ENCODE results near the gene CDS1. TPM values are rescaled to one million over a fixed set of nuclear protein-coding genes. Genes with fewer than 3 reads are reported as not detected.

Gene CDS1
- total RNA-seq, 4 donors from 2014 or later = 0.83 to 1.7 (median 1.3) TPM

GRCh38 chr4:84647312-84647884 is 64.5 kb downstream of the CDS1 start:
- peaks cover 0 to 16% (median 13%) of the 10 kb centered on the region in 4 donors for H3K4me1 ChIP-seq
- H3K36me3 ChIP-seq = no peaks in the 10 kb centered on the region
- H3K27me3 ChIP-seq = no peaks in the 10 kb centered on the region
- H3K27ac ChIP-seq (replicated peaks in 1 of 4) = no peak overlapping the region
- H3K4me3 ChIP-seq = no peak overlapping the region
- H3K9me3 ChIP-seq = no peaks in the 10 kb centered on the region
- WGBS = 74% methylated on average over 2 of the region's 2 CpGs
- intact Hi-C loops (cut with DNase I) = no loop called here
- no peak for DNase-seq (ENCODE audit: extremely low spot score)
- TF ChIP-seq POLR2AphosphoS5 (IDR thresholded peaks at IDR 0.05) (no peak), POLR2A (IDR thresholded peaks at IDR 0.05; ENCODE audit: low read depth) (no peak), CTCF (IDR thresholded peaks at IDR 0.05) (no peak)

DNA sequence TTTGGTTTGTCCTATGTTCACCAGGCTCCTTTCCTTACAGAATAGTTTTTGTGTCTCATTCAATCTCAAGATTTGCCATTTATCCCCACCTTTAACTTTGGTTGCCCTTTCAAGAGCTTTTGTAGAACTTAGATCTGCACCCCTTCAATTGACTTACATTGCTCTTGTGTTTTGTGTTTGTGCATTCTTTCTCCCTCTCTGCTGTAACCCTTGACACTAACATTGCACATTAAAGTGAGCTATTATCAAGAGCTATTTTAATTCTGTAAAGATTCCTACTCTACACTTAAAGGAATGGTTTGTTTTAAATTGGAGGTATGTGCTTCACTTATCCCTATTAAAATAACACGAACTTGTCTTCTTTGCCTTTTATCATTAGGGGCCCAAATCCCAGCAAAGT is 65.3 kb downstream of the CDS1 start:
- H3K9me3 ChIP-seq = no peaks in the 10 kb centered on the region
- no peak overlapping the region for H3K4me3 ChIP-seq
- WGBS = 73% methylated on average over 1 of the region's 1 CpG
- H3K27me3 ChIP-seq = no peaks in the 10 kb centered on the region
- DNase-seq (ENCODE audit: extremely low spot score) = no peak
- TF ChIP-seq EP300 (IDR thresholded peaks at IDR 0.05) = no peak
- TF ChIP-seq CTCF (IDR thresholded peaks at IDR 0.05) = no peak
- TF ChIP-seq POLR2A (IDR thresholded peaks at IDR 0.05; ENCODE audit: low read depth) = no peak
- no peak for TF ChIP-seq POLR2AphosphoS5 (IDR thresholded peaks at IDR 0.05)
- H3K4me1 ChIP-seq = peaks cover 0 to 16% (median 13%) of the 10 kb centered on the region in 4 donors
- intact Hi-C loops (cut with DNase I) = no loop called here
- no peaks in the 10 kb centered on the region for H3K36me3 ChIP-seq
- H3K27ac ChIP-seq (replicated peaks in 1 of 4) = no peak overlapping the region

DNA sequence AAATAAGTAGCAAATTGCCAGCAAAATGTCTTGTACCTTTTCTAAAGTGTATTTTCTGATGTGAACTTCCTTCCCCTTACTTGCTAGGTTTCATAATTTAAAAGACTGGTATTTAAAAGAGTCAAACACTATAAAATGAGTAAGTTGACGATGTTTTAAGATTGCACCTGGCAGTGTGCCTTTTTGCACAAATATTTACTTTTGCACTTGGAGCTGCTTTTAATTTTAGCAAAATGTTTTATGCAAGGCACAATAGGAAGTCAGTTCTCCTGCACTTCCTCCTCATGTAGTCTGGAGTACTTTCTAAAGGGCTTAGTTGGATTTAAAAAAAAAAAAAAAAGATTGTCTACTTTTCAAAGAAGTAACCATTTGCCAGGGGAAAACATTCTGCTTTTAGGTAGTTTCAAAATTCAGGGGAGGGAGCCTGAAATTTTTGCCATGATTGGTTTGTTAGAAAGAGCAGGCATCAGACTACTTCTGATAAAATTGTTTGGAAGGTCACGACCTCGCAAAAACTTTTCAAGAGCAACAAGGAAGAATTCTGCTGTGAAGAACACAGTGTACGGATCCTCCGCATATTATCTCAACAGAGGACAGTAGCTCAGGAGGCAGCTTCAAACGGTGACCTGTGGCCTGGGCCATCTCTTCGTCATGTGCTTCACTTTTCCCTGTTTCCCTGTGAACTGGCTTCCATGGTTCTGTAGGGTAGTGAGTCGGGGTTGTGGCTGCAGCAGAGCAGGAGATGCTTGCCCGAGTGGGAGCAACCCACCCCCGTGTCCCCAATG is 66.1 kb downstream of the CDS1 start:
- H3K36me3 ChIP-seq = no peaks in the 10 kb centered on the region
- no peak for DNase-seq (ENCODE audit: extremely low spot score)
- no peaks in the 10 kb centered on the region for H3K27me3 ChIP-seq
- intact Hi-C loops (cut with DNase I) = no loop called here
- 80% methylated on average over 10 of the region's 10 CpGs for WGBS
- no peak overlapping the region for H3K4me3 ChIP-seq
- no peak for TF ChIP-seq POLR2A (IDR thresholded peaks at IDR 0.05; ENCODE audit: low read depth)
- no peak for TF ChIP-seq EP300 (IDR thresholded peaks at IDR 0.05)
- TF ChIP-seq POLR2AphosphoS5 (IDR thresholded peaks at IDR 0.05) = no peak
- no peak for TF ChIP-seq CTCF (IDR thresholded peaks at IDR 0.05)
- peaks cover 0 to 16% (median 13%) of the 10 kb centered on the region in 4 donors for H3K4me1 ChIP-seq
- no peaks in the 10 kb centered on the region for H3K9me3 ChIP-seq
- H3K27ac ChIP-seq (replicated peaks in 1 of 4) = no peak overlapping the region

- H3K27me3 ChIP-seq = no peaks in the 10 kb centered on the region
These were observed 68.6 kb downstream of the CDS1 start for GRCh38 chr4:84651499-84651898.

More at GRCh38 chr4:84651499-84651898, 68.6 kb downstream of the CDS1 start:
- H3K27ac ChIP-seq (replicated peaks in 1 of 4) = no peak overlapping the region
- H3K4me3 ChIP-seq = no peak overlapping the region
- WGBS = 88% methylated on average over 1 of the region's 1 CpG
- intact Hi-C loops (cut with DNase I) = no loop called here
- H3K9me3 ChIP-seq = no peaks in the 10 kb centered on the region
- H3K36me3 ChIP-seq = no peaks in the 10 kb centered on the region
- TF ChIP-seq POLR2A (IDR thresholded peaks at IDR 0.05; ENCODE audit: low read depth) (no peak), EP300 (IDR thresholded peaks at IDR 0.05) (no peak), POLR2AphosphoS5 (IDR thresholded peaks at IDR 0.05) (no peak), CTCF (IDR thresholded peaks at IDR 0.05) (no peak)
- peaks cover 0 to 16% (median 13%) of the 10 kb centered on the region in 4 donors for H3K4me1 ChIP-seq
- DNase-seq (ENCODE audit: extremely low spot score) = no peak
